HepG2 (cell line): Measurements from ENCODE around the gene TMC8.

Experiments
- SRY ChIP-seq: sonication (generic); formaldehyde crosslinking; IDR thresholded peaks from 2 replicates; pipeline ENCODE4 v1.8.0; 2022; ENCODE audit warnings: mild to moderate bottlenecking, missing genetic modification reagents
- ZNF10 ChIP-seq: sonication (generic); formaldehyde crosslinking; IDR thresholded peaks from 2 replicates; pipeline ENCODE4 v1.4.0; 2020; ENCODE audit warnings: mild to moderate bottlenecking, low read depth, missing genetic modification reagents, borderline replicate concordance

- TF ChIP-seq SRY (no peak), ZNF10 (no peak)
These were observed 38.6 kb downstream of the TMC8 start for GRCh38 chr17:78168903-78169793.
